Smooth muscle cell (in vitro differentiated cells): Measurements from ENCODE around the gene MACROD1. TPM values are rescaled to one million over a fixed set of nuclear protein-coding genes. Genes with fewer than 3 reads are reported as not detected.
"Not testable (repeated sequence)": the region's sequence is repeated elsewhere in the genome, so short reads cannot be mapped to it uniquely, and the experiment has no call there.

Experiments
- DNase-seq: peaks from one replicate; lab custom pipeline; 2025; ENCODE audit not compliant: unreplicated experiment; lab: John Stamatoyannopoulos, UW
- H2AFZ ChIP-seq: fragments of 200-600 bp; sonication (generic); 2 replicates; pipeline ENCODE4 v1.6.0; 2016; ENCODE audit warnings: antibody characterized with exemption, low read depth, mild to moderate bottlenecking
- H3F3A ChIP-seq: fragments of 200-600 bp; sonication (generic); 2 replicates; pipeline ENCODE4 v1.6.0; 2017; ENCODE audit warnings: antibody characterized with exemption, low read depth
- H3K27ac ChIP-seq: fragments of 200-600 bp; sonication (generic); 2 replicates; pipeline ENCODE4 v1.5.1; 2016; ENCODE audit warnings: low read depth, mild to moderate bottlenecking
- H3K27me3 ChIP-seq: fragments of 200-600 bp; sonication (generic); 2 replicates; pipeline ENCODE4 v1.6.1; 2016; ENCODE audit warnings: low read depth, mild to moderate bottlenecking
- H3K36me3 ChIP-seq: fragments of 200-600 bp; sonication (generic); 2 replicates; pipeline ENCODE4 v1.5.1; 2016; ENCODE audit warnings: low read depth
- H3K4me1 ChIP-seq: fragments of 200-600 bp; sonication (generic); 2 replicates; pipeline ENCODE4 v1.5.1; 2016; ENCODE audit warnings: low read depth
- H3K4me2 ChIP-seq: fragments of 200-600 bp; sonication (generic); 2 replicates; pipeline ENCODE4 v1.6.0; 2016; ENCODE audit warnings: mild to moderate bottlenecking
- H3K4me3 ChIP-seq: fragments of 200-600 bp; sonication (generic); 2 replicates; pipeline ENCODE4 v1.5.1; 2016; ENCODE audit warnings: mild to moderate bottlenecking
- H3K79me2 ChIP-seq: fragments of 200-600 bp; sonication (generic); 2 replicates; pipeline ENCODE4 v1.6.0; 2016; ENCODE audit warnings: low read depth, mild to moderate bottlenecking
- H3K9ac ChIP-seq: fragments of 200-600 bp; sonication (generic); 2 replicates; pipeline ENCODE4 v1.6.0; 2016; ENCODE audit warnings: low read depth
- H3K9me3 ChIP-seq: fragments of 200-600 bp; sonication (generic); replicated peaks from 2 replicates; pipeline ENCODE4 v1.5.1; 2016; ENCODE audit warnings: low read depth
- H4K20me1 ChIP-seq: fragments of 200-600 bp; sonication (generic); 2 replicates; pipeline ENCODE4 v1.6.0; 2016; ENCODE audit warnings: low read depth
- WGBS: methylation state at CpG from one replicate; pipeline ENCODE4 v1.1.7; 2016; ENCODE audit warnings: low lambda C conversion rate; 5-methylcytosine and 5-hydroxymethylcytosine counted together
- polyA plus RNA-seq: library from polyadenylated mRNA; unstranded; fragments of >200 nt; fragmentation: Nextera tagmentation; extraction: Ambion mirVana; gene quantifications from 2 replicates; pipeline ENCODE4 v1.2.1, GENCODE V29; 2016
- total RNA-seq: library from RNA; depleted of rRNA; stranded (reverse); fragments of >200 nt; gene quantifications from 2 replicates; pipeline ENCODE4 v1.2.3, GENCODE V29; 2014
- TF ChIP-seq, protein P1 (sequence below): fragments of 200-600 bp; sonication (generic); IDR thresholded peaks from 2 replicates; pipeline ENCODE4 v1.5.1; 2017; ENCODE audit warnings: borderline replicate concordance, mild to moderate bottlenecking, antibody characterized with exemption; ENCODE audit not compliant: insufficient read depth, poor library complexity, severe bottlenecking

MACROD1 gene
- total and polyA plus RNA-seq, 2 experiments from 2014 or later, result 9.2 to 32.6 TPM

DNA sequence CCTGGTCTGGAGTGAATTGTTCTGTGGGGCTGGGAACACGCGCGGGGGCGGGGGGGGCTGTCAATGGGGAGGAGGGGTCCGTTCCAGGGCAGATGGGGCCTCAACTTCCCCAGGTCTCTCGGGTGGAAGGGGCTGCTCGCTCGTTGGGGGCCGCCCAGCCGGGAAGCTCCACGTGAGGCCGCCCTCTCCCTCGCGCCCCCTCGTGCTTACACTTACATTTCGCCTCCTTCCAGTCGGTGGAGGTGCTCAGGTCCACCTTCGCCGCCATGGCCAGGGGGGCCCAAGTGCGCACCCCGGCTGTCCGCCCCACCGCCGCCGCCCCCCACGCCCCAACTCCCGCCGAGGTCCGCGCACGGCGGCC, 452 bp downstream of the MACROD1 start:
- Histone ChIP-seq H3K4me2 (peak overlapping the region; percentile 92), H3K36me3 (no peaks in the 10 kb centered on the region), H3K9ac (peak overlapping the region; percentile 15), H4K20me1 (no peaks in the 10 kb centered on the region), H3K27me3 (no peaks in the 10 kb centered on the region), H3F3A (no peaks in the 10 kb centered on the region), H3K9me3 (no peaks in the 10 kb centered on the region), H2AFZ (peak overlapping the region; percentile 96), H3K4me1 (peaks cover 12% of the 10 kb centered on the region), H3K4me3 (peak overlapping the region; percentile 74), H3K79me2 (no peaks in the 10 kb centered on the region), H3K27ac (no peak overlapping the region)
- DNase-seq, result no peak
- WGBS, result 3% methylated on average over 13 of the region's 32 CpGs
- TF ChIP-seq, protein P1, sequence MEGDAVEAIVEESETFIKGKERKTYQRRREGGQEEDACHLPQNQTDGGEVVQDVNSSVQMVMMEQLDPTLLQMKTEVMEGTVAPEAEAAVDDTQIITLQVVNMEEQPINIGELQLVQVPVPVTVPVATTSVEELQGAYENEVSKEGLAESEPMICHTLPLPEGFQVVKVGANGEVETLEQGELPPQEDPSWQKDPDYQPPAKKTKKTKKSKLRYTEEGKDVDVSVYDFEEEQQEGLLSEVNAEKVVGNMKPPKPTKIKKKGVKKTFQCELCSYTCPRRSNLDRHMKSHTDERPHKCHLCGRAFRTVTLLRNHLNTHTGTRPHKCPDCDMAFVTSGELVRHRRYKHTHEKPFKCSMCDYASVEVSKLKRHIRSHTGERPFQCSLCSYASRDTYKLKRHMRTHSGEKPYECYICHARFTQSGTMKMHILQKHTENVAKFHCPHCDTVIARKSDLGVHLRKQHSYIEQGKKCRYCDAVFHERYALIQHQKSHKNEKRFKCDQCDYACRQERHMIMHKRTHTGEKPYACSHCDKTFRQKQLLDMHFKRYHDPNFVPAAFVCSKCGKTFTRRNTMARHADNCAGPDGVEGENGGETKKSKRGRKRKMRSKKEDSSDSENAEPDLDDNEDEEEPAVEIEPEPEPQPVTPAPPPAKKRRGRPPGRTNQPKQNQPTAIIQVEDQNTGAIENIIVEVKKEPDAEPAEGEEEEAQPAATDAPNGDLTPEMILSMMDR, result no peak

DNA sequence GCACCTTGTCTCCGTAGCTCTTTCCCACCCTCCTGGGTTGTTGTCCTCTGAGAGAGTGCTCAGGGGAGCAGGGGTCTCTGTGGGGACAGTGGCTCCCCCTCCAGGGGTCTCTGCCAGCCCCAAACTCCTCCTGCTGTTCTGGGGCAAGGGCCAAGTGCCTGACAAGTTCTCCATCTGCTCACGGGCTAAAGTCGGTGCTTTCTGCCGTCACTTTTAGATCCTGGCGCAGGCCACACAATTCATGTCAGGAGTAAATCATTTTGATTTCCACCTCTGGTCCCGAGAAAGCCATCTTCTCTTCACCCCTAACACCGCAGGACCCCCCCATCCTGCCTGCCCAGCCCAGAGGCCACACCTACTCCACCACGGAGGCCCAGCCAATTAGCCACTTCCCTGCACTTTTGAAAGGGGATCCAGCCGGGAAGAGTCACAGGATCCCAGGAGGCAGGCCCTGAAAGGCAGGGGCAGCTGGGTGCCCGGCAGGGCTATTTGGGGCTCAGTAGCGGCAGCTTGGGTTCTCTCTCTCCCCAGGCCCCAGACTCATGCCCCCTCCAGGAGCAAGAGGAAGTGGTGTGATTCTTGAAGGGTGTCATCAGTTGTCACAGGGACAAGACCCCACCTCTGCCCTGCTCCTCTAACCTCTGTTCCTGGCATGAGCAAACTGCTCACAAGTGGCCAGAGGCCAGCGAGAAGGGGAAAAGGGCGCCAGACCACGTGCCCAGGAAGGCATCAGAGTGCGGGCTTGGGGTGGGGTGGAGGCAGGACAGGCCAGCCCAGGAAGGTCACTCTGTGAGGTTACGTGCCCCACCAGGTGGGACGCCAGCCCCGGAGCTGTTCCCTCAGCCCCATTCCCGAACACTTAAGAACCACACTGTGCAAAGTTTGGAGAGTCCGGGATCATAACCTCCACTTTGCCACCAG, 1.3 kb downstream of the MACROD1 start:
- Histone ChIP-seq H3K9me3 (no peaks in the 10 kb centered on the region), H3K27me3 (no peaks in the 10 kb centered on the region), H3K4me3 (peak overlapping the region; percentile 74), H2AFZ (no peak overlapping the region), H3K4me1 (peaks cover 12% of the 10 kb centered on the region), H3K9ac (no peak overlapping the region), H3K4me2 (peak overlapping the region; percentile 92), H3K36me3 (no peaks in the 10 kb centered on the region), H4K20me1 (no peaks in the 10 kb centered on the region), H3K27ac (no peak overlapping the region), H3K79me2 (no peaks in the 10 kb centered on the region), H3F3A (no peaks in the 10 kb centered on the region)
- TF ChIP-seq, protein P1, result no peak
- no peak for DNase-seq
- 75% methylated on average over 20 of the region's 20 CpGs for WGBS

DNA sequence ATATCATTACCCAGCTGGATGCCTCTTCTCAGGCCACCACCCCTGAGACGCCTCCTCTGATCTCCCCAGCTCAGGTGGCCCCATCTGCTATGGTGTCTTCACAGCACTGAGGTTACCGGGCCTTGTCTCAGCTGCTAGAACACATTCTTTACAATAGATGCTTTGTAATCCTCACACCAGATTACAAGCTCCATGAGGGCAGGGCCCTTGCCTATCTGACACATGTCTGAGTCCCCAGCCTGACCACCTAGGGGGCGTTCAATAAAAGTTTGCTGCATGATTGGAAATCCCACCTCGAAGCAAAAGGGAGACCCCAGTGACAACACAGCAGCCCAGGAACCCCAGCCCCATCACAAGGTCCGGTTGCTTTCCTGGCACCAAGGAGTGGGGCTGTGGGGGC, 2.0 kb downstream of the MACROD1 start:
- TF ChIP-seq, protein P1, result no peak
- no peak for DNase-seq
- Histone ChIP-seq H4K20me1 (no peaks in the 10 kb centered on the region), H3K4me2 (no peak overlapping the region), H3K36me3 (no peaks in the 10 kb centered on the region), H3K27me3 (no peaks in the 10 kb centered on the region), H3K4me1 (peaks cover 12% of the 10 kb centered on the region), H3K9me3 (no peaks in the 10 kb centered on the region), H3K9ac (no peak overlapping the region), H3K27ac (no peak overlapping the region), H2AFZ (no peak overlapping the region), H3K4me3 (no peak overlapping the region), H3F3A (no peaks in the 10 kb centered on the region), H3K79me2 (no peaks in the 10 kb centered on the region)
- WGBS, result 95% methylated on average over 5 of the region's 5 CpGs

DNA sequence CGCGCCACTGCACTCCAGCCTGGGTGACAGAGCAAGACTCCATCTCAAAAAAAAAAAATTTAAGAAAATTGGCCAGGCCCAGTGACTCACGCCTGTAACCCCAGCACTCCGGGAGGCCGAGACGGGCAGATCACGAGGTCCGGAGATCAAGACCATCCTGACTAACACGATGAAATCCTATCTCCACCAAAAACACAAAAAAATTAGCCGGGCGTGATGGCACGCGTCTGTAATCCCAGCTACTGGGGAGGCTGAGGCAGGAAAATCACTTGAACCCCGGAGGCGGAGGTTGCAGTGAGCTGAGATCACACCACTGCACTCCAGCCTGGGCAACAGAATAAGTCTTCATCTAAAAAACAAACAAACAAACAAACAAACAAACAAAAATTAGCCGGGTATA, 3.1 kb downstream of the MACROD1 start:
- not testable (repeated sequence) for H3K4me2 ChIP-seq, H2AFZ ChIP-seq, H3K79me2 ChIP-seq, H3K9ac ChIP-seq, H3F3A ChIP-seq, DNase-seq, H4K20me1 ChIP-seq, H3K4me3 ChIP-seq, H3K27me3 ChIP-seq, H3K9me3 ChIP-seq, H3K36me3 ChIP-seq, H3K27ac ChIP-seq
- 88% methylated on average over 16 of the region's 16 CpGs for WGBS
- H3K4me1 ChIP-seq, result peaks cover 12% of the 10 kb centered on the region
